HCT116 (cell line): ENCODE results near the gene RPL29. TPM values are rescaled to one million over a fixed set of nuclear protein-coding genes. Genes with fewer than 3 reads are reported as not detected.

Source experiments
- ATAC-seq: fragments of 200-7000 bp; cut with Tn5 transposase; 2 replicates; pipeline ENCODE4 v1.9.1; 2020; ENCODE audit warnings: mild to moderate bottlenecking, moderate library complexity
- BruUV-seq: library from RNA; stranded (reverse); fragments of 400-500 nt; replicated peaks from 2 replicates; lab custom pipeline; 2021; lab: Mats Ljungman, UMichigan
- CTCF ChIA-PET: fragments of 300-600 bp; sonication (Branson Sonifier 250); formaldehyde crosslinking; loops from one replicate; lab custom pipeline; 2021; ENCODE audit warnings: antibody characterized with exemption; lab: Charles Lee
- POLR2A ChIA-PET: fragments of 300-600, 350-600 bp; sonication (Branson Sonifier 250); formaldehyde crosslinking; loops from one replicate; lab custom pipeline; 2021; ENCODE audit warnings: antibody characterized with exemption; lab: Charles Lee
- RAD21 ChIA-PET, 2 experiments: fragments of 300-600 bp; sonication (Branson Sonifier 250); formaldehyde crosslinking; loops; one replicate each; lab custom pipeline; 2023; ENCODE audit warnings: low total read pairs in 2 of 2; ENCODE audit not compliant: uncharacterized antibody in 2 of 2, unreplicated experiment in 2 of 2, low non-redundant PET in 1 of 2; lab: Charles Lee
- DNase-seq: peaks from one replicate; pipeline ENCODE4 v3.0.0-alpha.2; 2010; ENCODE audit warnings: low read depth, low spot score
- H2AFZ ChIP-seq: fragments of 200-600 bp; shearing (Covaris generic), sonication (generic); 2 replicates; pipeline ENCODE4 v1.6.1; 2017; ENCODE audit warnings: low read depth, mixed run types, mixed read lengths, antibody characterized with exemption, low read length; ENCODE audit not compliant: poor library complexity, severe bottlenecking
- H3K27ac ChIP-seq: 2 replicates; pipeline ENCODE4 v1.5.1; 2012; ENCODE audit warnings: low read depth, low read length
- H3K27me3 ChIP-seq: fragments of 200-600 bp; sonication (generic); 2 replicates; pipeline ENCODE4 v1.6.1; 2016; ENCODE audit warnings: mixed run types, low read length, mixed read lengths; ENCODE audit not compliant: insufficient read depth
- H3K36me3 ChIP-seq, 2 experiments: fragments of 200-500 bp in 1 of 2; fragments of 200-600 bp in 1 of 2; sonication (Bioruptor generic) in 1 of 2; sonication (generic) in 1 of 2; 2 replicates each; pipeline versions ENCODE4 v1.5.1 to v1.6.1; 2014 to 2016; ENCODE audit warnings: low read length in 2 of 2, inconsistent platforms in 1 of 2, mixed read lengths in 1 of 2, mixed run types in 1 of 2; ENCODE audit not compliant: insufficient read depth in 2 of 2, control insufficient read depth in 1 of 2
- H3K4me1 ChIP-seq, 2 experiments: fragments of 200-600 bp in 1 of 2; sonication (generic) in 1 of 2; 2 replicates each; pipeline versions ENCODE4 v1.5.1 to v1.6.1; 2012 to 2017; ENCODE audit warnings: low read length in 2 of 2, inconsistent platforms in 1 of 2, mild to moderate bottlenecking in 1 of 2, mixed read lengths in 1 of 2, mixed run types in 1 of 2, moderate library complexity in 1 of 2; ENCODE audit not compliant: insufficient read depth in 2 of 2, control insufficient read depth in 1 of 2
- H3K4me2 ChIP-seq: fragments of 200-600 bp; sonication (generic); 2 replicates; pipeline ENCODE4 v1.6.1; 2017; ENCODE audit warnings: mixed run types, low read length, mixed read lengths
- H3K4me3 ChIP-seq, 2 experiments: fragments of 200-600 bp in 1 of 2; sonication (generic) in 1 of 2; replicated peaks in 1 of 2; 2 replicates each; pipeline ENCODE4 v1.5.1; 2011 to 2016; ENCODE audit warnings: low read length in 2 of 2, control low read depth in 1 of 2, low read depth in 1 of 2, mild to moderate bottlenecking in 1 of 2, mixed read lengths in 1 of 2, mixed run types in 1 of 2
- H3K79me2 ChIP-seq: fragments of 200-600 bp; sonication (generic); 2 replicates; pipeline ENCODE4 v1.6.1; 2017; ENCODE audit warnings: mild to moderate bottlenecking, mixed run types, low read length, moderate library complexity, mixed read lengths; ENCODE audit not compliant: insufficient read depth
- H3K9ac ChIP-seq: fragments of 200-600 bp; sonication (generic); 2 replicates; pipeline ENCODE4 v1.6.1; 2016; ENCODE audit warnings: low read length, mixed read lengths
- H3K9me2 ChIP-seq: fragments of 200-600 bp; sonication (generic), shearing (Covaris generic); 2 replicates; pipeline ENCODE4 v1.6.1; 2017; ENCODE audit warnings: mixed run types, mild to moderate bottlenecking, moderate library complexity; ENCODE audit not compliant: insufficient read depth
- H3K9me3 ChIP-seq, 2 experiments: fragments of 200-500 bp in 1 of 2; fragments of 200-600 bp in 1 of 2; sonication (Bioruptor generic) in 1 of 2; sonication (generic) in 1 of 2; 2 replicates each; pipeline ENCODE4 v1.6.1; 2014 to 2017; ENCODE audit warnings: low read length in 2 of 2, mixed read lengths in 2 of 2, inconsistent platforms in 1 of 2, low read depth in 1 of 2, mild to moderate bottlenecking in 1 of 2, mixed run types in 1 of 2, moderate library complexity in 1 of 2; ENCODE audit not compliant: control insufficient read depth in 1 of 2, insufficient read depth in 1 of 2
- H4K20me1 ChIP-seq: fragments of 200-600 bp; sonication (generic), shearing (Covaris generic); 2 replicates; pipeline ENCODE4 v1.6.1; 2017; ENCODE audit warnings: mixed run types, mild to moderate bottlenecking, moderate library complexity; ENCODE audit not compliant: insufficient read depth
- CEBPB ChIP-seq: IDR thresholded peaks from 2 replicates; pipeline ENCODE4 v1.6.1; 2012; ENCODE audit warnings: low read depth
- EGR1 ChIP-seq: IDR thresholded peaks from 2 replicates; pipeline ENCODE4 v1.6.1; 2012; ENCODE audit warnings: low read depth
- ELF1 ChIP-seq: IDR thresholded peaks from 2 replicates; pipeline ENCODE4 v1.6.1; 2012; ENCODE audit warnings: low read depth, borderline replicate concordance
- EZH2 ChIP-seq: fragments of 200-600 bp; sonication (generic); IDR thresholded peaks from 2 replicates; pipeline ENCODE4 v1.6.1; 2017; ENCODE audit warnings: antibody characterized with exemption, mixed run types
- EZH2phosphoT487 ChIP-seq: fragments of 200-600 bp; IDR thresholded peaks from 2 replicates; pipeline ENCODE4 v1.6.1; 2018; ENCODE audit warnings: antibody characterized with exemption, borderline replicate concordance
- JUND ChIP-seq: IDR thresholded peaks from 2 replicates; pipeline ENCODE4 v1.6.1; 2012
- POLR2A ChIP-seq: IDR thresholded peaks from 2 replicates; pipeline ENCODE4 v1.7.0; 2011; ENCODE audit warnings: borderline replicate concordance; ENCODE audit not compliant: insufficient read depth, insufficient read length; ENCODE audit errors: extremely low read depth
- RAD21 ChIP-seq: IDR thresholded peaks from 2 replicates; pipeline ENCODE4 v1.6.1; 2012; ENCODE audit warnings: low read depth, mild to moderate bottlenecking
- SIN3A ChIP-seq: IDR thresholded peaks from 2 replicates; pipeline ENCODE4 v1.6.1; 2012; ENCODE audit warnings: low read depth
- SP1 ChIP-seq: IDR thresholded peaks from 2 replicates; pipeline ENCODE4 v1.6.1; 2012; ENCODE audit warnings: low read depth
- SRF ChIP-seq: IDR thresholded peaks from 2 replicates; pipeline ENCODE4 v1.6.1; 2012; ENCODE audit warnings: low read depth
- TCF7L2 ChIP-seq: IDR thresholded peaks from 2 replicates; pipeline ENCODE4 v1.7.0; 2011; ENCODE audit warnings: borderline replicate concordance, inconsistent platforms; ENCODE audit not compliant: insufficient read depth, insufficient read length; ENCODE audit errors: extremely low read depth
- YY1 ChIP-seq: IDR thresholded peaks from 2 replicates; pipeline ENCODE4 v1.6.1; 2011; ENCODE audit warnings: low read length, low read depth, moderate library complexity, mild to moderate bottlenecking; ENCODE audit not compliant: insufficient replicate concordance; ENCODE audit errors: extremely low read depth
- ZBTB33 ChIP-seq: IDR thresholded peaks from 2 replicates; pipeline ENCODE4 v1.6.1; 2011; ENCODE audit warnings: mild to moderate bottlenecking, low read length, moderate library complexity; ENCODE audit not compliant: insufficient replicate concordance; ENCODE audit errors: extremely low read depth
- ZFX ChIP-seq: fragments of 450-650 bp; IDR thresholded peaks from 2 replicates; pipeline ENCODE4 v1.6.1; 2017
- ZNF274 ChIP-seq: fragments of 200-500 bp; sonication (Bioruptor generic); IDR thresholded peaks from 2 replicates; pipeline ENCODE4 v1.6.1; 2014; ENCODE audit warnings: mild to moderate bottlenecking, low read depth, low read length, inconsistent platforms
- intact Hi-C: fragments of 100-400 bp; cut with micrococcal nuclease; formaldehyde crosslinking; loops from 2 replicates; pipeline ENCODE4 v1.10.0; 2022
- total RNA-seq: library from RNA; stranded (reverse); gene quantifications from one replicate; pipeline ENCODE4 v1.2.1, GENCODE V29; 2021; ENCODE audit not compliant: unreplicated experiment
- TF ChIP-seq, protein P1 (sequence below): IDR thresholded peaks from 2 replicates; pipeline ENCODE4 v1.6.1; 2012; ENCODE audit warnings: low read depth
- TF ChIP-seq, protein P2 (sequence below): IDR thresholded peaks from 2 replicates; pipeline ENCODE4 v1.6.1; 2012
- TF ChIP-seq, protein P3 (sequence below): IDR thresholded peaks from 2 replicates; pipeline ENCODE4 v1.6.1; 2012

RPL29 gene
- total RNA-seq, 1 experiment from 2014 or later: 1,880 TPM

DNA sequence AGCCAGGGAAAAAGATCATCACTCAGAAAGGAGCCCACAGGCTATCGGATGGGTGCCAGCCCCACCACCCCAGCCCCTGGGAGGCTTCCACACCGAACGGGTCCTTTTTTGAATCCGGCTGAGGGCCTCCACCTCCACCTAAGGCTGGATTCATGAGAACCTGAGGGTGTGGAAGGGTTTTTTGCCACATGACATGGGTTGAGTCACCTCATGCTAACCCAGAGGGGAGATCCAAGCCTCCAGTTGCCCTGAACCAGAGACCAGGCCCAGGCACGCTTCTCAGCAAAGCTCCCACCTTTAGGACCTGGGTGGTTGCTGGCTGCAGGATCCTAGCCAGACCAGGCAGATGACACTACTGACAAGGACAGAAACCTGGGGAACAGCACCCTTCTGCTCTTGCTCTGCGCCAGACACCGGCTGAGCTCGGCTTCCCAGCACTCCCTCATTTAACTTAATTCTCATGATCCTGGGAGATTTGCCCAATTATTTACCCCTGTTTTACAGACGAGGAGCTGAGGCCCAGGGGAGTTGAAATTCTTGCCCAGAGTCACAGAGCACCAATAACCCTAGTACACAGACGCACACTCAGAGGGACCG, 35.1 kb upstream of the RPL29 start:
- no peak for ATAC-seq
- Histone ChIP-seq H3K36me3 (no peaks in the 10 kb centered on the region), H3K4me1 (peaks cover 4 to 15% of the 10 kb centered on the region in 2 experiments), H3K9ac (no peak overlapping the region), H3K9me3 (no peaks in the 10 kb centered on the region), H4K20me1 (no peaks in the 10 kb centered on the region), H3K27me3 (no peaks in the 10 kb centered on the region), H3K27ac (no peak overlapping the region), H3K4me3 (no peak overlapping the region), H3K9me2 (no peaks in the 10 kb centered on the region), H2AFZ (no peak overlapping the region), H3K79me2 (no peaks in the 10 kb centered on the region), H3K4me2 (no peak overlapping the region)
- intact Hi-C loops: no loop called here
- BruUV-seq: no TSS peak
- ChIA-PET RAD21 (no interaction called here), CTCF (interaction anchor here (2.8 kb wide), 1 partner anchor 22 kb away, joined by 7 read pairs; no protein-coding TSS in a partner anchor), POLR2A (no interaction called here)
- TF ChIP-seq SIN3A (no peak), SRF (no peak), ELF1 (no peak), POLR2A (no peak), ZFX (no peak), EGR1 (no peak), TCF7L2 (no peak), EZH2phosphoT487 (no peak), EZH2 (no peak), YY1 (no peak), SP1 (no peak), CEBPB (no peak), ZBTB33 (no peak), JUND (no peak), RAD21 (no peak), ZNF274 (no peak)
- TF ChIP-seq, protein P1, sequence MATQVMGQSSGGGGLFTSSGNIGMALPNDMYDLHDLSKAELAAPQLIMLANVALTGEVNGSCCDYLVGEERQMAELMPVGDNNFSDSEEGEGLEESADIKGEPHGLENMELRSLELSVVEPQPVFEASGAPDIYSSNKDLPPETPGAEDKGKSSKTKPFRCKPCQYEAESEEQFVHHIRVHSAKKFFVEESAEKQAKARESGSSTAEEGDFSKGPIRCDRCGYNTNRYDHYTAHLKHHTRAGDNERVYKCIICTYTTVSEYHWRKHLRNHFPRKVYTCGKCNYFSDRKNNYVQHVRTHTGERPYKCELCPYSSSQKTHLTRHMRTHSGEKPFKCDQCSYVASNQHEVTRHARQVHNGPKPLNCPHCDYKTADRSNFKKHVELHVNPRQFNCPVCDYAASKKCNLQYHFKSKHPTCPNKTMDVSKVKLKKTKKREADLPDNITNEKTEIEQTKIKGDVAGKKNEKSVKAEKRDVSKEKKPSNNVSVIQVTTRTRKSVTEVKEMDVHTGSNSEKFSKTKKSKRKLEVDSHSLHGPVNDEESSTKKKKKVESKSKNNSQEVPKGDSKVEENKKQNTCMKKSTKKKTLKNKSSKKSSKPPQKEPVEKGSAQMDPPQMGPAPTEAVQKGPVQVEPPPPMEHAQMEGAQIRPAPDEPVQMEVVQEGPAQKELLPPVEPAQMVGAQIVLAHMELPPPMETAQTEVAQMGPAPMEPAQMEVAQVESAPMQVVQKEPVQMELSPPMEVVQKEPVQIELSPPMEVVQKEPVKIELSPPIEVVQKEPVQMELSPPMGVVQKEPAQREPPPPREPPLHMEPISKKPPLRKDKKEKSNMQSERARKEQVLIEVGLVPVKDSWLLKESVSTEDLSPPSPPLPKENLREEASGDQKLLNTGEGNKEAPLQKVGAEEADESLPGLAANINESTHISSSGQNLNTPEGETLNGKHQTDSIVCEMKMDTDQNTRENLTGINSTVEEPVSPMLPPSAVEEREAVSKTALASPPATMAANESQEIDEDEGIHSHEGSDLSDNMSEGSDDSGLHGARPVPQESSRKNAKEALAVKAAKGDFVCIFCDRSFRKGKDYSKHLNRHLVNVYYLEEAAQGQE: no peak
- TF ChIP-seq, protein P2, sequence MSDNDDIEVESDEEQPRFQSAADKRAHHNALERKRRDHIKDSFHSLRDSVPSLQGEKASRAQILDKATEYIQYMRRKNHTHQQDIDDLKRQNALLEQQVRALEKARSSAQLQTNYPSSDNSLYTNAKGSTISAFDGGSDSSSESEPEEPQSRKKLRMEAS: no peak
- TF ChIP-seq, protein P3, sequence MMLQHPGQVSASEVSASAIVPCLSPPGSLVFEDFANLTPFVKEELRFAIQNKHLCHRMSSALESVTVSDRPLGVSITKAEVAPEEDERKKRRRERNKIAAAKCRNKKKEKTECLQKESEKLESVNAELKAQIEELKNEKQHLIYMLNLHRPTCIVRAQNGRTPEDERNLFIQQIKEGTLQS: no peak
- DNase-seq: no peak
